ENCODE data around the gene DOCK1.
A peak's percentile ranks its signal among the peaks of the same experiment; 100 is the strongest.

Gene DOCK1

GRCh38 chr10:126997801-126998590 lies 92.8 kb downstream of the DOCK1 start:
- Histone ChIP-seq H3K36me3 (replicated peaks in 1 of 2; ENCODE audit: control insufficient read depth in 2 of 2, insufficient read depth in 2 of 2, low read length in 2 of 2) (peaks cover 14 to 84% of the 10 kb centered on the region in 2 donors), H2BK12ac (ENCODE audit: low read length) (no peak overlapping the region), H4K91ac (ENCODE audit: low read depth, low read length, poor library complexity) (no peak overlapping the region), H3K14ac (ENCODE audit: low read length) (no peak overlapping the region), H3K79me1 (ENCODE audit: low read depth, low read length) (no peaks in the 10 kb centered on the region), H2BK120ac (ENCODE audit: low read depth, low read length) (no peak overlapping the region), H3K4ac (ENCODE audit: low read length) (no peak overlapping the region), H3K4me1 (ENCODE audit: control insufficient read depth in 2 of 2, insufficient read depth in 1 of 2, low read depth in 1 of 2, low read length in 2 of 2) (no peaks in the 10 kb centered on the region), H2AK5ac (ENCODE audit: low read depth, low read length) (no peak overlapping the region), H3K18ac (ENCODE audit: low read length) (no peak overlapping the region), H2BK15ac (ENCODE audit: low read length) (no peak overlapping the region), H2AFZ (ENCODE audit: low read length) (no peak overlapping the region), H3K27ac (replicated peaks; ENCODE audit: low read length) (no peak overlapping the region), H4K8ac (ENCODE audit: low read depth, low read length) (no peak overlapping the region), H3K4me3 (ENCODE audit: low read length in 2 of 2) (no peak overlapping the region), H3K9ac (ENCODE audit: low read depth, low read length, poor library complexity) (no peak overlapping the region), H3K27me3 (ENCODE audit: control insufficient read depth in 3 of 3, insufficient read depth in 3 of 3, low read depth in 1 of 3, low read length in 3 of 3) (no peaks in the 10 kb centered on the region), H3K4me2 (ENCODE audit: insufficient read depth, low read length, poor library complexity, severe bottlenecking) (no peak overlapping the region), H3K9me3 (replicated peaks in 1 of 2; ENCODE audit: control insufficient read depth in 2 of 2, insufficient read depth in 1 of 2, low read depth in 1 of 2, low read length in 2 of 2) (no peaks in the 10 kb centered on the region), H3K23ac (ENCODE audit: low read depth, low read length, poor library complexity) (no peak overlapping the region), H2BK5ac (ENCODE audit: low read length) (no peak overlapping the region)
- no peak for DNase-seq (ENCODE audit: low spot score)
- no CpG with 5 or more reads among the region's 8 CpGs for WGBS, 2 donors (ENCODE audit: extremely low coverage in 2 of 2, insufficient read length in 2 of 2, insufficient replicate concordance in 1 of 2)

- H3K18ac ChIP-seq (ENCODE audit: low read length): no peak overlapping the region
- H3K36me3 ChIP-seq (replicated peaks in 1 of 2; ENCODE audit: control insufficient read depth in 2 of 2, insufficient read depth in 2 of 2, low read length in 2 of 2): peaks cover 12 to 86% of the 10 kb centered on the region in 2 donors
- H2BK12ac ChIP-seq (ENCODE audit: low read length): no peak overlapping the region
- no peak overlapping the region for H2BK120ac ChIP-seq (ENCODE audit: low read depth, low read length)
- no peaks in the 10 kb centered on the region for H3K79me1 ChIP-seq (ENCODE audit: low read depth, low read length)
- H4K8ac ChIP-seq (ENCODE audit: low read depth, low read length): no peak overlapping the region
- H2AK5ac ChIP-seq (ENCODE audit: low read depth, low read length): no peak overlapping the region
- no peak overlapping the region for H3K4ac ChIP-seq (ENCODE audit: low read length)
- no peak overlapping the region for H4K91ac ChIP-seq (ENCODE audit: low read depth, low read length, poor library complexity)
- no CpG with 5 or more reads among the region's 12 CpGs for WGBS, 2 donors (ENCODE audit: extremely low coverage in 2 of 2, insufficient read length in 2 of 2, insufficient replicate concordance in 1 of 2)
- no peak overlapping the region for H3K4me2 ChIP-seq (ENCODE audit: insufficient read depth, low read length, poor library complexity, severe bottlenecking)
- H2BK15ac ChIP-seq (ENCODE audit: low read length): no peak overlapping the region
- no peak overlapping the region for H2BK5ac ChIP-seq (ENCODE audit: low read length)
- no peak overlapping the region for H3K23ac ChIP-seq (ENCODE audit: low read depth, low read length, poor library complexity)
- no peak overlapping the region for H3K14ac ChIP-seq (ENCODE audit: low read length)
- no peak overlapping the region for H3K9ac ChIP-seq (ENCODE audit: low read depth, low read length, poor library complexity)
- no peaks in the 10 kb centered on the region for H3K4me1 ChIP-seq (ENCODE audit: control insufficient read depth in 2 of 2, insufficient read depth in 1 of 2, low read depth in 1 of 2, low read length in 2 of 2)
- no peak for DNase-seq (ENCODE audit: low spot score)
- no peaks in the 10 kb centered on the region for H3K9me3 ChIP-seq (replicated peaks in 1 of 2; ENCODE audit: control insufficient read depth in 2 of 2, insufficient read depth in 1 of 2, low read depth in 1 of 2, low read length in 2 of 2)
- peak overlapping the region in 1 of 2 donors; percentile 34 for H3K4me3 ChIP-seq (ENCODE audit: low read length in 2 of 2)
- no peaks in the 10 kb centered on the region for H3K27me3 ChIP-seq (ENCODE audit: control insufficient read depth in 3 of 3, insufficient read depth in 3 of 3, low read depth in 1 of 3, low read length in 3 of 3)
- no peak overlapping the region for H3K27ac ChIP-seq (replicated peaks; ENCODE audit: low read length)
- H2AFZ ChIP-seq (ENCODE audit: low read length): no peak overlapping the region
These were observed 95.4 kb downstream of the DOCK1 start for GRCh38 chr10:127000598-127000997.

DNA sequence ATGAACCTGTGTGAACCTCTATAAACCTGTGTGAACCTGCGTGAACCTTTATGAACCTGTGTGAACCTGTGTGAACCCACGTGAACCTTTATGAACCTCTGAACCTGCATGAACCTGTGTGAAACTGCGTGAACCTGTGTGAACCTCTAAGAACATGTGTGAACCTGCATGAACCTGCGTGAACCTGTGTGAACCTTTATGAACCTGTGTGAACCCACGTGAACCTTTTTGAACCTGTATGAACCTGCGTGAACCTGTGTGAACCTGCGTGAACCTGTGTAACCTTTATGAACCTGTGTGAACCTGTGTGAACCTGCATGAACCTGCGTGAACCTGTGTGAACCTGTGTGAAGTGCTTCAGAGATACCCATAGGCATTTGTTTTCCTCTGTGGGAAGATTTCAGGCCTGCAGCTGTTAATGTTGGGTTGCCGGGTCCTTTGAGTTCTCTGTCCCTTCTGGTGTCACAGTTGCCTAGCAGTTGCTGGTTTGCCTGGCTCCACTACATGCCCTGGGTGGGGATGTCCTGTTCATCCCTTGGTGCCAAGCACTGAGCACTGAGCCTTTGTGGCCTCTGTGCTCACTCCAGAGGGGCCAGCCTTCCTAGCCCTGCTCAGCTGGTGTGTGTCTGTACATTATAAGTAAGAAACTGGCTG lies 97.9 kb downstream of the DOCK1 start:
- H3K4ac ChIP-seq (ENCODE audit: low read length): no peak overlapping the region
- no peak overlapping the region for H3K4me3 ChIP-seq (ENCODE audit: low read length in 2 of 2)
- H3K9me3 ChIP-seq (replicated peaks in 1 of 2; ENCODE audit: control insufficient read depth in 2 of 2, insufficient read depth in 1 of 2, low read depth in 1 of 2, low read length in 2 of 2): no peaks in the 10 kb centered on the region
- no peak overlapping the region for H2BK15ac ChIP-seq (ENCODE audit: low read length)
- DNase-seq (ENCODE audit: low spot score): no peak
- no peak overlapping the region for H3K27ac ChIP-seq (replicated peaks; ENCODE audit: low read length)
- WGBS, 2 donors (ENCODE audit: extremely low coverage in 2 of 2, insufficient read length in 2 of 2, insufficient replicate concordance in 1 of 2): no CpG with 5 or more reads among the region's 9 CpGs
- no peak overlapping the region for H4K91ac ChIP-seq (ENCODE audit: low read depth, low read length, poor library complexity)
- H3K4me1 ChIP-seq (ENCODE audit: control insufficient read depth in 2 of 2, insufficient read depth in 1 of 2, low read depth in 1 of 2, low read length in 2 of 2): no peaks in the 10 kb centered on the region
- H2AFZ ChIP-seq (ENCODE audit: low read length): no peak overlapping the region
- H2BK12ac ChIP-seq (ENCODE audit: low read length): no peak overlapping the region
- H3K18ac ChIP-seq (ENCODE audit: low read length): no peak overlapping the region
- H3K36me3 ChIP-seq (replicated peaks in 1 of 2; ENCODE audit: control insufficient read depth in 2 of 2, insufficient read depth in 2 of 2, low read length in 2 of 2): peaks cover 12 to 87% of the 10 kb centered on the region in 2 donors
- H3K27me3 ChIP-seq (ENCODE audit: control insufficient read depth in 3 of 3, insufficient read depth in 3 of 3, low read depth in 1 of 3, low read length in 3 of 3): no peaks in the 10 kb centered on the region
- H3K9ac ChIP-seq (ENCODE audit: low read depth, low read length, poor library complexity): no peak overlapping the region
- no peak overlapping the region for H3K23ac ChIP-seq (ENCODE audit: low read depth, low read length, poor library complexity)
- no peak overlapping the region for H2BK5ac ChIP-seq (ENCODE audit: low read length)
- no peak overlapping the region for H2AK5ac ChIP-seq (ENCODE audit: low read depth, low read length)
- H3K79me1 ChIP-seq (ENCODE audit: low read depth, low read length): no peaks in the 10 kb centered on the region
- peak overlapping the region; percentile 11 for H3K14ac ChIP-seq (ENCODE audit: low read length)
- H3K4me2 ChIP-seq (ENCODE audit: insufficient read depth, low read length, poor library complexity, severe bottlenecking): no peak overlapping the region
- H4K8ac ChIP-seq (ENCODE audit: low read depth, low read length): no peak overlapping the region
- no peak overlapping the region for H2BK120ac ChIP-seq (ENCODE audit: low read depth, low read length)

DNA sequence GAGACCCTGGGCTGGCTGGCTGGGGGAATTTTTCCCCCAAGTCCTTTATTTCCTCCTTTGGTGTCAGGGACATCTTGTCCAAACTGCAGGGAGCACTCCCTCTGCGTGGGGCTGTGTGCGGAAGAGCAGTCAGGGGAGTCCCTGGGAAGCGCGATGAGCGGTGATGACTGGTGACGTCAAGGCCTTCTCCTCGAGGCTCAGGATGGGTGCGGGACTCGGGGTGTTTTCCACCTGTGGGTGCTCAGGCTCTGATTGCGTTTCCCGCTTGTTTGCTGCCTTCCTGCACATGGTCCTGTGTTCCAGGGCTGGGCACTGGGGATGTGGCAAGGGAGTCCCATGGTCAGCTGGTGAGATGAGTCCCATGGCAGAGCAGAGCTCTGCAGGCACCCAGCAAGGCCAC lies 101.2 kb downstream of the DOCK1 start:
- H4K8ac ChIP-seq (ENCODE audit: low read depth, low read length): no peak overlapping the region
- H2AFZ ChIP-seq (ENCODE audit: low read length): no peak overlapping the region
- no peaks in the 10 kb centered on the region for H3K9me3 ChIP-seq (replicated peaks in 1 of 2; ENCODE audit: control insufficient read depth in 2 of 2, insufficient read depth in 1 of 2, low read depth in 1 of 2, low read length in 2 of 2)
- H3K4me3 ChIP-seq (ENCODE audit: low read length in 2 of 2): no peak overlapping the region
- no peak overlapping the region for H2BK12ac ChIP-seq (ENCODE audit: low read length)
- H2BK5ac ChIP-seq (ENCODE audit: low read length): no peak overlapping the region
- no peak overlapping the region for H2AK5ac ChIP-seq (ENCODE audit: low read depth, low read length)
- DNase-seq (ENCODE audit: low spot score): no peak
- no peaks in the 10 kb centered on the region for H3K79me1 ChIP-seq (ENCODE audit: low read depth, low read length)
- no peak overlapping the region for H2BK120ac ChIP-seq (ENCODE audit: low read depth, low read length)
- peaks cover 0 to 1% of the 10 kb centered on the region in 2 donors for H3K4me1 ChIP-seq (ENCODE audit: control insufficient read depth in 2 of 2, insufficient read depth in 1 of 2, low read depth in 1 of 2, low read length in 2 of 2)
- H3K27ac ChIP-seq (replicated peaks; ENCODE audit: low read length): no peak overlapping the region
- H3K36me3 ChIP-seq (replicated peaks in 1 of 2; ENCODE audit: control insufficient read depth in 2 of 2, insufficient read depth in 2 of 2, low read length in 2 of 2): peaks cover 7 to 84% of the 10 kb centered on the region in 2 donors
- H3K14ac ChIP-seq (ENCODE audit: low read length): no peak overlapping the region
- no CpG with 5 or more reads among the region's 11 CpGs for WGBS, 2 donors (ENCODE audit: extremely low coverage in 2 of 2, insufficient read length in 2 of 2, insufficient replicate concordance in 1 of 2)
- no peak overlapping the region for H3K18ac ChIP-seq (ENCODE audit: low read length)
- H2BK15ac ChIP-seq (ENCODE audit: low read length): no peak overlapping the region
- H3K4me2 ChIP-seq (ENCODE audit: insufficient read depth, low read length, poor library complexity, severe bottlenecking): no peak overlapping the region
- no peaks in the 10 kb centered on the region for H3K27me3 ChIP-seq (ENCODE audit: control insufficient read depth in 3 of 3, insufficient read depth in 3 of 3, low read depth in 1 of 3, low read length in 3 of 3)
- H4K91ac ChIP-seq (ENCODE audit: low read depth, low read length, poor library complexity): no peak overlapping the region
- no peak overlapping the region for H3K4ac ChIP-seq (ENCODE audit: low read length)
- H3K23ac ChIP-seq (ENCODE audit: low read depth, low read length, poor library complexity): no peak overlapping the region
- no peak overlapping the region for H3K9ac ChIP-seq (ENCODE audit: low read depth, low read length, poor library complexity)

Measured in neuronal stem cell (in vitro differentiated cells).